CD4-positive, alpha-beta T cell treated with Interleukin-2 at 100 ng/mL for 4 hours (primary cell): ENCODE measurements around the gene DYNLT4.
"Not testable (repeated sequence)": the region's sequence is repeated elsewhere in the genome, so short reads cannot be mapped to it uniquely, and the experiment has no call there.

Experiments used
- DNase-seq: peaks from one replicate; pipeline ENCODE4 v3.0.0-alpha.2; 2020; ENCODE audit warnings: low spot score

The DYNLT4 gene

GRCh38 chr1:44828841-44829440, 21.8 kb upstream of the DYNLT4 start:
- no peak for DNase-seq

GRCh38 chr1:44828003-44828651, 21.0 kb upstream of the DYNLT4 start:
- DNase-seq, result no peak

- DNase-seq, result no peak
These were observed 20.2 kb upstream of the DYNLT4 start for GRCh38 chr1:44827197-44828002.

GRCh38 chr1:44826375-44827196, 19.4 kb upstream of the DYNLT4 start:
- DNase-seq, result no peak

- not testable (repeated sequence) for DNase-seq
These were observed 17.2 kb upstream of the DYNLT4 start for GRCh38 chr1:44824392-44824791.

- no peak for DNase-seq
These were observed 15.9 kb upstream of the DYNLT4 start for GRCh38 chr1:44822981-44823451.

- DNase-seq, result no peak
These were observed 15.1 kb upstream of the DYNLT4 start for GRCh38 chr1:44822131-44822701.

GRCh38 chr1:44821240-44821715, 14.1 kb upstream of the DYNLT4 start:
- no peak for DNase-seq

GRCh38 chr1:44820328-44821239, 13.4 kb upstream of the DYNLT4 start:
- DNase-seq, result no peak

- peak; percentile 82 for DNase-seq
These were observed 12.6 kb upstream of the DYNLT4 start for GRCh38 chr1:44819608-44820327.

- DNase-seq, result no peak
These were observed 12.1 kb upstream of the DYNLT4 start for GRCh38 chr1:44819196-44819607.

GRCh38 chr1:44817771-44818495, 10.8 kb upstream of the DYNLT4 start:
- DNase-seq, result no peak

GRCh38 chr1:44817307-44817706, 10.2 kb upstream of the DYNLT4 start:
- DNase-seq, result no peak

- not testable (repeated sequence) for DNase-seq
These were observed 8.8 kb upstream of the DYNLT4 start for GRCh38 chr1:44815926-44816325.

- DNase-seq, result no peak
These were observed 5.8 kb upstream of the DYNLT4 start for GRCh38 chr1:44812822-44813543.

GRCh38 chr1:44811234-44811633, 4.1 kb upstream of the DYNLT4 start:
- no peak for DNase-seq

- not testable (repeated sequence) for DNase-seq
These were observed 3.6 kb upstream of the DYNLT4 start for GRCh38 chr1:44810762-44811105.

- peak; percentile 38 for DNase-seq
These were observed 3.1 kb upstream of the DYNLT4 start for GRCh38 chr1:44810101-44810761.
